HepG2 (cell line): ENCODE results near the gene CDH12.

Experiments used
- EP300 ChIP-seq, 3 experiments: sonication (generic) in 1 of 3; formaldehyde crosslinking in 1 of 3; IDR thresholded peaks; 2 replicates each; pipeline versions ENCODE4 v1.5.1 to v1.6.1; 2011 to 2020; ENCODE audit warnings: low read depth in 2 of 3, low read length in 2 of 3, borderline replicate concordance in 1 of 3, improper control_type of control experiment in 1 of 3, mild to moderate bottlenecking in 1 of 3, missing genetic modification reagents in 1 of 3, moderate library complexity in 1 of 3
- FOXM1 ChIP-seq: sonication (generic); formaldehyde crosslinking; IDR thresholded peaks from 2 replicates; pipeline ENCODE4 v1.5.0; 2020; ENCODE audit warnings: missing genetic modification reagents
- GABPA ChIP-seq, 2 experiments: IDR thresholded peaks; 2 replicates each; pipeline ENCODE4 v1.6.1; 2011 to 2016; ENCODE audit warnings: low read depth in 2 of 2, low read length in 1 of 2, missing biosample characterization in 1 of 2, missing genetic modification characterization in 1 of 2
- HNRNPUL1 ChIP-seq: fragments of 200-400 bp; formaldehyde crosslinking; IDR thresholded peaks from 2 replicates; pipeline ENCODE4 v1.6.1; 2017; ENCODE audit warnings: low read depth, mild to moderate bottlenecking, low read length, moderate library complexity
- MEIS1 ChIP-seq: sonication (generic); formaldehyde crosslinking; IDR thresholded peaks from 2 replicates; pipeline ENCODE4 v1.9.0; 2021; ENCODE audit warnings: mild to moderate bottlenecking, missing genetic modification reagents, moderate library complexity, borderline replicate concordance
- POLR2A ChIP-seq, 2 experiments: IDR thresholded peaks; 2 replicates each; pipeline ENCODE4 v1.6.1; 2011; ENCODE audit warnings: low read depth in 2 of 2, low read length in 2 of 2, mild to moderate bottlenecking in 1 of 2, moderate library complexity in 1 of 2; ENCODE audit not compliant: insufficient read depth in 1 of 2
- POLR2AphosphoS5 ChIP-seq: IDR thresholded peaks from 2 replicates; pipeline ENCODE4 v1.6.1; 2012; ENCODE audit warnings: low read depth, low read length
- TSC22D2 ChIP-seq: sonication (generic); formaldehyde crosslinking; IDR thresholded peaks from 2 replicates; pipeline ENCODE4 v1.5.1; 2020; ENCODE audit warnings: missing genetic modification reagents, mild to moderate bottlenecking, borderline replicate concordance
- ZEB1 ChIP-seq: IDR thresholded peaks from 2 replicates; pipeline ENCODE4 v1.6.1; 2012; ENCODE audit warnings: mild to moderate bottlenecking, low read depth, inconsistent platforms; ENCODE audit not compliant: insufficient replicate concordance
- TF ChIP-seq, protein P1 (sequence below): sonication (generic); formaldehyde crosslinking; IDR thresholded peaks from 2 replicates; pipeline ENCODE4 v1.5.0; 2020; ENCODE audit warnings: mild to moderate bottlenecking, missing genetic modification reagents, moderate library complexity
- TF ChIP-seq, protein P2 (sequence below): sonication (generic); formaldehyde crosslinking; IDR thresholded peaks from 2 replicates; pipeline ENCODE4 v1.5.0; 2020; ENCODE audit warnings: missing genetic modification reagents

DNA sequence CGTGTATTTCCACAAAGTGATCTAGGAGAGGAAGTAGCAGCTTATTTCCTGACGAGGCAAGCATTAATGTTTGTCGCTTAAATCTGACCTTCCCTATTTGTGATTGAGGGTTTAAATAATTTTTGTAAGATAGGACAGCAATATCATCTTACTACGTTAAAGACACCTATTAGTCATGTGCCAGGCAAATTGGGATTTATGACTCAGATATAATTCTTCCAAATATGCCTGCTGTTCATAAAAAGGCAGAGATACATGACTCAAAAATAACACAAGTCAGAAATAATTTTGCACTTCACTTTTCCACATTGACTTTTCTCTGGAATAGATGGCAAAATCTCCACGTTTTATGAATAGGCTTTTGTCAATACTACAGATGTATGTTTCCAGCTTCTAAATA lies 43.0 kb upstream of the CDH12 start:
- TF ChIP-seq GABPA (IDR thresholded peaks at IDR 0.05; ENCODE audit: low read depth, low read length) (no peak), GABPA (CRISPR knock-in tag; IDR thresholded peaks at IDR 0.05; ENCODE audit: low read depth) (no peak), MEIS1 (no peak), TSC22D2 (CRISPR knock-in tag) (no peak), EP300 (IDR thresholded peaks at IDR 0.05; ENCODE audit: low read depth in 2 of 2, low read length in 2 of 2) (no peak), EP300 (CRISPR knock-in tag; IDR thresholded peaks at IDR 0.05; ENCODE audit: borderline replicate concordance) (no peak), FOXM1 (CRISPR knock-in tag) (no peak), POLR2A (IDR thresholded peaks at IDR 0.05; ENCODE audit: insufficient read depth in 1 of 2, low read depth in 2 of 2, low read length in 2 of 2) (no peak), HNRNPUL1 (no peak), ZEB1 (no peak), POLR2AphosphoS5 (no peak)
- TF ChIP-seq, protein P1, sequence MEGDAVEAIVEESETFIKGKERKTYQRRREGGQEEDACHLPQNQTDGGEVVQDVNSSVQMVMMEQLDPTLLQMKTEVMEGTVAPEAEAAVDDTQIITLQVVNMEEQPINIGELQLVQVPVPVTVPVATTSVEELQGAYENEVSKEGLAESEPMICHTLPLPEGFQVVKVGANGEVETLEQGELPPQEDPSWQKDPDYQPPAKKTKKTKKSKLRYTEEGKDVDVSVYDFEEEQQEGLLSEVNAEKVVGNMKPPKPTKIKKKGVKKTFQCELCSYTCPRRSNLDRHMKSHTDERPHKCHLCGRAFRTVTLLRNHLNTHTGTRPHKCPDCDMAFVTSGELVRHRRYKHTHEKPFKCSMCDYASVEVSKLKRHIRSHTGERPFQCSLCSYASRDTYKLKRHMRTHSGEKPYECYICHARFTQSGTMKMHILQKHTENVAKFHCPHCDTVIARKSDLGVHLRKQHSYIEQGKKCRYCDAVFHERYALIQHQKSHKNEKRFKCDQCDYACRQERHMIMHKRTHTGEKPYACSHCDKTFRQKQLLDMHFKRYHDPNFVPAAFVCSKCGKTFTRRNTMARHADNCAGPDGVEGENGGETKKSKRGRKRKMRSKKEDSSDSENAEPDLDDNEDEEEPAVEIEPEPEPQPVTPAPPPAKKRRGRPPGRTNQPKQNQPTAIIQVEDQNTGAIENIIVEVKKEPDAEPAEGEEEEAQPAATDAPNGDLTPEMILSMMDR, result no peak
- TF ChIP-seq, protein P2, sequence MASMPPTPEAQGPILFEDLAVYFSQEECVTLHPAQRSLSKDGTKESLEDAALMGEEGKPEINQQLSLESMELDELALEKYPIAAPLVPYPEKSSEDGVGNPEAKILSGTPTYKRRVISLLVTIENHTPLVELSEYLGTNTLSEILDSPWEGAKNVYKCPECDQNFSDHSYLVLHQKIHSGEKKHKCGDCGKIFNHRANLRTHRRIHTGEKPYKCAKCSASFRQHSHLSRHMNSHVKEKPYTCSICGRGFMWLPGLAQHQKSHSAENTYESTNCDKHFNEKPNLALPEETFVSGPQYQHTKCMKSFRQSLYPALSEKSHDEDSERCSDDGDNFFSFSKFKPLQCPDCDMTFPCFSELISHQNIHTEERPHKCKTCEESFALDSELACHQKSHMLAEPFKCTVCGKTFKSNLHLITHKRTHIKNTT (CRISPR knock-in tag), result no peak
